HUES64 (cell line): Measurements from ENCODE around the gene ZNG1B.
"Not testable (repeated sequence)": the region's sequence is repeated elsewhere in the genome, so short reads cannot be mapped to it uniquely, and the experiment has no call there.

Experiments used
- H3K27ac ChIP-seq: 2 replicates; pipeline ENCODE4 v1.7.0; 2013; ENCODE audit warnings: low read depth, low read length, inconsistent platforms
- H3K27me3 ChIP-seq: 2 replicates; pipeline ENCODE4 v1.6.1; 2013; ENCODE audit warnings: mild to moderate bottlenecking, low read length; ENCODE audit not compliant: insufficient read depth
- H3K36me3 ChIP-seq: 2 replicates; pipeline ENCODE4 v1.6.1; 2013; ENCODE audit warnings: mild to moderate bottlenecking, low read length; ENCODE audit not compliant: insufficient read depth
- H3K4me1 ChIP-seq: 2 replicates; pipeline ENCODE4 v1.6.1; 2013; ENCODE audit warnings: mild to moderate bottlenecking, low read length, moderate library complexity; ENCODE audit not compliant: insufficient read depth
- H3K4me3 ChIP-seq: 2 replicates; pipeline ENCODE4 v1.5.1; 2013; ENCODE audit warnings: mild to moderate bottlenecking, low read length, moderate library complexity
- H3K9ac ChIP-seq: 2 replicates; pipeline ENCODE4 v1.6.1; 2013; ENCODE audit warnings: mild to moderate bottlenecking, low read depth, low read length
- H3K9me3 ChIP-seq: 2 replicates; pipeline ENCODE4 v1.6.1; 2013; ENCODE audit warnings: low read depth, low read length; ENCODE audit not compliant: insufficient read depth
- WGBS: fragments of 150-250, 120-280 bp; methylation state at CpG from one replicate; pipeline ENCODE4 v1.1.7; 2013; ENCODE audit warnings: missing lambda C conversion rate; 5-methylcytosine and 5-hydroxymethylcytosine counted together

Gene ZNG1B

DNA sequence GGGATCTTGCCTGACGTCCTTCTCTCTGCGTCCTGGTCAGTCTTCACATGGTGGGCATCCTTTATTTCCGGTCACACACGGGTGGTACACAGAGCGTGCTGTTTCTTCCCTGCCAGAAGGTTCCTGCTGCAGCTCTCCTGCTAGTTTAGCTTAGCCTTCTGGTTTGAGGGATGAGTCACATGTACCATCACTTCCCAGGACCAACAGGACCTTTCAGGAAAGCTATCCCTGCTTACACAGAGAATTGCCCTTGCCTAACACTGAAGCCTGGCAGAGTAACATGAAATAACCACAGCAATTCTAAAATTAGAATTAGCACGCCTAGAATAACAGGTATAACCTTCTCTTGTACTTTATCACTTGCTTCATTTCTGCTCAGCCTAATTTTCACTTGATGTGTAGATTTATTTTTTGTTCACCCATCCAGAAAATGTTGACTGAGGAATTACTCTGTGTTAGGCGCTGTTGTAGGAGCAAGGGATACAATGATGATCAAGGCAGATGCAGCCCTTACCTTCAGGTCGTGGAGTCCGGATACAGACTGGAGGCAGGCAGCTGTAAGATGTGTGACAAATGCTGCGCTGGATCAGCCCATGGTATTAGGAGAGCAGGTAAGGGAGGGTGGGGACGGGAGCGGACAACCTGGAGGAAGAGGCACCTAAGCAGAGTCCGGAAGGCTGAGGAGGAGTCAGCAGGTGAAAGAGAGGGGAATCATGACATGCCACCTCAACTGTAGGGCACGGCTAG is 70.1 kb downstream of the ZNG1B start:
- 29% methylated on average over 8 of the region's 14 CpGs for WGBS
- not testable (repeated sequence) for H3K36me3 ChIP-seq, H3K4me1 ChIP-seq, H3K9me3 ChIP-seq, H3K9ac ChIP-seq, H3K4me3 ChIP-seq, H3K27ac ChIP-seq
- H3K27me3 ChIP-seq: peaks cover 62% of the 10 kb centered on the region

GRCh38 chr2:113508187-113508586 is 70.7 kb downstream of the ZNG1B start:
- not testable (repeated sequence) for H3K4me3 ChIP-seq, H3K4me1 ChIP-seq, H3K9me3 ChIP-seq, H3K27ac ChIP-seq, H3K9ac ChIP-seq, H3K36me3 ChIP-seq
- peaks cover 56% of the 10 kb centered on the region for H3K27me3 ChIP-seq
- 28% methylated on average over 2 of the region's 11 CpGs for WGBS

DNA sequence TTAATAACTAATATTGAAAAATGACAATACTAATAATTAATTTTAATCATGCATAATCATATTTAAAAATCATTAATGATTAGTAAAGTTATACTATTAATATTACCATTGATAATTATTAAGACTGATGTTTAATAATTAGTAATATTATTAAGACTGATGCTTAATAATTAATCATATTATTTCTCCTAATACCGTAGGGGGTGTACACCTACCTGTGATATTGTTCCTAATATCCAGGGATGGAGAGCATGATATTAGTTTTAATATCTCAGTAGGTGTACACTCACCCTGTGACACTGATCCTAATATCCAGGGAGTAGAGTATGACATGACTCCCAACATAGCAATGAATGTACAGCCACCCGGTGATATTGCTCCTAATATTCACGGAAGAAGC is 73.4 kb downstream of the ZNG1B start:
- H3K36me3 ChIP-seq, H3K9ac ChIP-seq, H3K4me1 ChIP-seq, H3K27ac ChIP-seq, H3K4me3 ChIP-seq, H3K9me3 ChIP-seq: not testable (repeated sequence)
- no CpG with 5 or more reads among the region's 3 CpGs for WGBS
- peaks cover 37% of the 10 kb centered on the region for H3K27me3 ChIP-seq

- H3K4me1 ChIP-seq, H3K27ac ChIP-seq, H3K9me3 ChIP-seq, H3K36me3 ChIP-seq, H3K9ac ChIP-seq, H3K4me3 ChIP-seq: not testable (repeated sequence)
- 89% methylated on average over 14 of the region's 14 CpGs for WGBS
- H3K27me3 ChIP-seq: peaks cover 33% of the 10 kb centered on the region
These were observed 74.4 kb downstream of the ZNG1B start for GRCh38 chr2:113511859-113512258.

DNA sequence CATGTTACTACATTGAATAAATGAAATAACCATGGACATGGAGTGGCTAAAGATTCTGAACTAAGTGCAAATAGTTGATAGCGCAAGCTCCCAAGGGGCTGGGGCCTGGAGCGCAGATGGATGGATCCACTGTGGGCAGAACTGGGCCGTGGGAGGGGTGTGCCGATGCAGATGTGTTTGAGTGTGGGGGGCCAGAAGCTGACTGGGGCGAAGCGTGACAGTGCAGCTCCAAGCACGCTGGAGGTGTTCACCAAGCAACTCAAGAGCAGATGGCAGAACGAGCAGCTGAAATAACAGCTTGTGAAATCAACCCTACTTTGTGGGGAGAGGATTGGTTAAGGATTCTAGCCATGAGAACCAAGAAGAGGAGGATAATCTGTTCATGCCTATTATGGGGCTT is 78.0 kb downstream of the ZNG1B start:
- WGBS: 93% methylated on average over 7 of the region's 8 CpGs
- not testable (repeated sequence) for H3K36me3 ChIP-seq, H3K27ac ChIP-seq, H3K9ac ChIP-seq, H3K9me3 ChIP-seq, H3K4me1 ChIP-seq, H3K4me3 ChIP-seq, H3K27me3 ChIP-seq

GRCh38 chr2:113515995-113516394 is 78.5 kb downstream of the ZNG1B start:
- H3K27me3 ChIP-seq, H3K4me3 ChIP-seq, H3K27ac ChIP-seq, H3K9ac ChIP-seq, H3K36me3 ChIP-seq, H3K4me1 ChIP-seq, H3K9me3 ChIP-seq: not testable (repeated sequence)
- WGBS: 81% methylated on average over 3 of the region's 3 CpGs

GRCh38 chr2:113517025-113517424 is 79.5 kb downstream of the ZNG1B start:
- no CpG with 5 or more reads among the region's 2 CpGs for WGBS
- H3K36me3 ChIP-seq, H3K9me3 ChIP-seq, H3K4me1 ChIP-seq, H3K4me3 ChIP-seq, H3K9ac ChIP-seq, H3K27ac ChIP-seq, H3K27me3 ChIP-seq: not testable (repeated sequence)

- not testable (repeated sequence) for H3K9me3 ChIP-seq, H3K4me3 ChIP-seq, H3K27ac ChIP-seq, H3K36me3 ChIP-seq, H3K4me1 ChIP-seq, H3K27me3 ChIP-seq, H3K9ac ChIP-seq
- WGBS: 94% methylated on average over 6 of the region's 6 CpGs
These were observed 83.3 kb downstream of the ZNG1B start for GRCh38 chr2:113520837-113521236.

- WGBS: no CpG with 5 or more reads among the region's 5 CpGs
- not testable (repeated sequence) for H3K4me1 ChIP-seq, H3K9me3 ChIP-seq, H3K27ac ChIP-seq, H3K36me3 ChIP-seq, H3K9ac ChIP-seq, H3K27me3 ChIP-seq, H3K4me3 ChIP-seq
These were observed 84.0 kb downstream of the ZNG1B start for GRCh38 chr2:113521492-113521891.

- not testable (repeated sequence) for H3K27ac ChIP-seq, H3K4me3 ChIP-seq, H3K27me3 ChIP-seq, H3K4me1 ChIP-seq, H3K36me3 ChIP-seq, H3K9ac ChIP-seq, H3K9me3 ChIP-seq
- whole genome bisulfite sequencing: no CpG with 5 or more reads among the region's 1 CpG
These were observed 87.5 kb downstream of the ZNG1B start for GRCh38 chr2:113524986-113525385.

DNA sequence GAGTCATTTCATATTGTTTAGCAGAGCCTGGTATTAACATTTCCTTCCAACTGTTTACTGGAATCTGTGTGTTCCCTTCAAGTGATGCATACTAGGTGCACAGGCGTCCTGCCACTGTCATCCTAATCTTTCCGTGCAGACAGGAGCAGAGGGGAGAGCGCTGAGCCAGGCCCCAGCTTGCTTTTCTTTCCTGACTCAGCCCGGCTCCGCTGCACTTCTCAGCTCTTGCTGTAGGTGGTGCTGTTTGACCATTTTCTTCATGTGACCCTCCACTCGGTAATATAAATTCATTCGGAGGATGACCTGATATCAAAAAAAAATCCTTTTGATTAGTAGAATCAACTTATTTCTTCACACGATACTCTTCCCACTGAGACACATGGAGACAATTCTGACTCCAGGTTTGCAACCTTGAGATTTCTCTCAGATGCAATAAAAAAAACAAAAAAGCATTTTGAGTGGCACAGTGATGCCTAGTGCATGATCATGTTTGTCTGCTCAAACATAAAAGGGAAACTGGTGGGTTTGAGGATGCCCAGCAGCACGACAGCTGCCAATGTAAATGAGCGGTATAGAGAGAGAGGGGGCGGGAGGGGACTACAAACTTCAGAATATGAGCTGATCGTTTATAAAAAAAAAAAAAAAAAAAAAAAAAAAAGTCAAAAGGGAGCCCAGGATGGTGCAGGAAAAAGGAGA is 90.0 kb downstream of the ZNG1B start:
- not testable (repeated sequence) for H3K9ac ChIP-seq, H3K27me3 ChIP-seq
- 44% methylated on average over 5 of the region's 12 CpGs for whole genome bisulfite sequencing

DNA sequence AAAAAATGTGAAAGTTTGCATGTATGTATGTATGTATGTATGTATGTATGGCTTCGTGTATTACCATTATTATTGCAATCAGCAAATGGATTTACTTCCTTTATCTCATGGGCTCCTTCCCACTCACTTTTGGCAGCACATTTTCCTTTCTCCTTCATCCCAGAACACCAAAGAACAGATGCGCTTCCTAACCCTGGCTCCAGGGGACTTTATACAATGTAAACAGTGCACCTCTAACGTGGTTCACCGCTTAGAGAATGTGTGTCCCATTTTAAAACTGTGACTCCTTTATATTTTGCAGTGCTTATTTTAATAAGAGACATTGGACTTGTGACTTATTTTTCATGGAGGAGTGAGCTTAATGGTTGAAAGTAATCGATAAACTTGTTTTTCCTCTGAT is 90.6 kb downstream of the ZNG1B start:
- H3K36me3 ChIP-seq, H3K9ac ChIP-seq, H3K9me3 ChIP-seq, H3K27me3 ChIP-seq, H3K27ac ChIP-seq, H3K4me3 ChIP-seq, H3K4me1 ChIP-seq: not testable (repeated sequence)
- 79% methylated on average over 1 of the region's 5 CpGs for WGBS

More for the DNA sequence above, 90.0 kb downstream of the ZNG1B start:
- H3K36me3 ChIP-seq, H3K4me1 ChIP-seq, H3K4me3 ChIP-seq, H3K9me3 ChIP-seq, H3K27ac ChIP-seq: not testable (repeated sequence)
